HEK293T (cell line): Measurements from ENCODE around the gene UBE2L6.
"Not testable (repeated sequence)": the region's sequence is repeated elsewhere in the genome, so short reads cannot be mapped to it uniquely, and the experiment has no call there.

Experiments
- CTCF ChIA-PET: fragments of 350-600 bp; formaldehyde crosslinking; extraction: SDS; loops from one replicate; lab custom pipeline; 2021; ENCODE audit warnings: antibody characterized with exemption, inconsistent platforms; lab: Yijun Ruan, JAX
- POLR2A ChIA-PET: fragments of 350-600 bp; formaldehyde crosslinking; extraction: SDS; loops from one replicate; lab custom pipeline; 2020; ENCODE audit warnings: antibody characterized with exemption, inconsistent platforms; lab: Yijun Ruan, JAX
- DNase-seq: peaks from one replicate; pipeline ENCODE4 v3.0.0; 2012; ENCODE audit warnings: mixed read lengths; ENCODE audit errors: extremely low spot score
- ARNT ChIP-seq: fragments of 450-650 bp; IDR thresholded peaks from 2 replicates; pipeline ENCODE4 v1.6.1; 2017; ENCODE audit warnings: mild to moderate bottlenecking
- BHLHE40 ChIP-seq: fragments of 450-650 bp; IDR thresholded peaks from 2 replicates; pipeline ENCODE4 v1.6.1; 2016; ENCODE audit warnings: mild to moderate bottlenecking, moderate library complexity, borderline replicate concordance
- CTBP1 ChIP-seq: fragments of 450-650 bp; IDR thresholded peaks from 2 replicates; pipeline ENCODE4 v1.6.1; 2016; ENCODE audit warnings: borderline replicate concordance
- ELF4 ChIP-seq: fragments of 450-650 bp; IDR thresholded peaks from 2 replicates; pipeline ENCODE4 v1.6.1; 2017; ENCODE audit warnings: antibody characterized with exemption
- FOXA1 ChIP-seq: fragments of 450-650 bp; IDR thresholded peaks from 2 replicates; pipeline ENCODE4 v1.6.1; 2016; ENCODE audit warnings: mild to moderate bottlenecking
- FOXK2 ChIP-seq: fragments of 450-650 bp; IDR thresholded peaks from 2 replicates; pipeline ENCODE4 v1.6.1; 2016; ENCODE audit warnings: mild to moderate bottlenecking
- FOXM1 ChIP-seq: fragments of 450-650 bp; IDR thresholded peaks from 2 replicates; pipeline ENCODE4 v1.6.1; 2017; ENCODE audit warnings: mild to moderate bottlenecking, borderline replicate concordance
- HDGF ChIP-seq: fragments of 450-650 bp; IDR thresholded peaks from 2 replicates; pipeline ENCODE4 v1.6.1; 2017; ENCODE audit warnings: antibody characterized with exemption, borderline replicate concordance
- L3MBTL2 ChIP-seq: fragments of 450-650 bp; conservative IDR thresholded peaks from 2 replicates; pipeline ENCODE4 v1.6.1; 2016; ENCODE audit warnings: mild to moderate bottlenecking
- LEF1 ChIP-seq: fragments of 450-650 bp; IDR thresholded peaks from 2 replicates; pipeline ENCODE4 v1.6.1; 2017; ENCODE audit warnings: mild to moderate bottlenecking, borderline replicate concordance
- NFRKB ChIP-seq: fragments of 450-650 bp; IDR thresholded peaks from 2 replicates; pipeline ENCODE4 v1.6.1; 2016; ENCODE audit warnings: mild to moderate bottlenecking, moderate library complexity
- PKNOX1 ChIP-seq: fragments of 450-650 bp; IDR thresholded peaks from 2 replicates; pipeline ENCODE4 v1.6.1; 2016
- SP1 ChIP-seq: fragments of 450-650 bp; IDR thresholded peaks from 2 replicates; pipeline ENCODE4 v1.6.1; 2017
- SUZ12 ChIP-seq: fragments of 450-650 bp; IDR thresholded peaks from 2 replicates; pipeline ENCODE4 v1.6.1; 2016; ENCODE audit warnings: mild to moderate bottlenecking
- TARDBP ChIP-seq: fragments of 450-650 bp; IDR thresholded peaks from 2 replicates; pipeline ENCODE4 v1.6.1; 2016
- ZNF384 ChIP-seq: fragments of 450-650 bp; IDR thresholded peaks from 2 replicates; pipeline ENCODE4 v1.6.1; 2016

Gene UBE2L6

GRCh38 chr11:57539342-57539741, 28.1 kb downstream of the UBE2L6 start:
- CTCF ChIA-PET, result interaction anchor here (0.6 kb wide), 2 partner anchors 68 to 104 kb away, joined by 3 read pairs; no protein-coding TSS in a partner anchor
- POLR2A ChIA-PET, result no interaction called here
- no peak for DNase-seq
- TF ChIP-seq L3MBTL2 (no peak), HDGF (no peak), SUZ12 (no peak), FOXM1 (no peak), TARDBP (no peak), ARNT (no peak), FOXK2 (no peak), SP1 (no peak), BHLHE40 (no peak)

- CTCF ChIA-PET, result no interaction called here
Measured at GRCh38 chr11:57536947-57537619, 30.4 kb downstream of the UBE2L6 start, which contains the start of gene SMTNL1. Gene SMTNL1, plus strand, starts transcription at chr11:57537595. Its CDS starts 5,048 bp downstream, at chr11:57542643.

GRCh38 chr11:57534449-57534848, 33.0 kb downstream of the UBE2L6 start:
- DNase-seq, POLR2A ChIA-PET: not testable (repeated sequence)
- CTCF ChIA-PET, result interaction anchor here (0.7 to 1.1 kb wide), 2 partner anchors 41 to 108 kb away, joined by 3 to 7 read pairs; no protein-coding TSS in a partner anchor

More at GRCh38 chr11:57536947-57537619, 30.4 kb downstream of the UBE2L6 start, which contains the start of gene SMTNL1:
- POLR2A ChIA-PET, result no interaction called here
- TF ChIP-seq ELF4, result no peak
- no peak for TF ChIP-seq PKNOX1
- no peak for TF ChIP-seq L3MBTL2
- no peak for TF ChIP-seq TARDBP
- no peak for TF ChIP-seq HDGF
- no peak for TF ChIP-seq BHLHE40
- no peak for TF ChIP-seq CTBP1
- DNase-seq, result no peak

- peak; percentile 82 for TF ChIP-seq L3MBTL2
- peak; percentile 78 for TF ChIP-seq ELF4
- no peak for TF ChIP-seq NFRKB
- TF ChIP-seq PKNOX1, result 0 out of 2 replicates have a peak, but pooled peaks have one; percentile 4
- POLR2A ChIA-PET, result interaction anchor here (0.6 to 1.8 kb wide), 4 partner anchors 23 to 109 kb away, joined by 3 to 8 read pairs (median 4); partner anchors contain the start of gene RTN4RL2
- peak; percentile 90 for DNase-seq
- CTCF ChIA-PET, result interaction anchor here (0.6 kb wide), 1 partner anchor 29 kb away, joined by 3 read pairs; no protein-coding TSS in a partner anchor
Measured at GRCh38 chr11:57530596-57531507, 36.6 kb downstream of the UBE2L6 start, which contains the start of gene TIMM10. Gene TIMM10, minus strand, starts transcription at chr11:57530754. Its CDS starts 565 bp downstream, at chr11:57530189.

GRCh38 chr11:57530215-57530595, 37.3 kb downstream of the UBE2L6 start:
- ChIA-PET CTCF (interaction anchor here (0.6 to 7.1 kb wide), 2 partner anchors 37 to 1641 kb away, joined by 3 to 145 read pairs; no protein-coding TSS in a partner anchor), POLR2A (interaction anchor here (1.0 kb wide), 2 partner anchors 22 to 70 kb away, joined by 3 to 5 read pairs; partner anchors contain the start of gene RTN4RL2)
- DNase-seq, result no peak
- TF ChIP-seq LEF1, result no peak
- no peak for TF ChIP-seq FOXM1
- TF ChIP-seq CTBP1, result no peak
- TF ChIP-seq PKNOX1, result no peak
- TF ChIP-seq BHLHE40, result no peak
- no peak for TF ChIP-seq L3MBTL2
- no peak for TF ChIP-seq FOXK2
- TF ChIP-seq ZNF384, result no peak
- no peak for TF ChIP-seq FOXA1
- TF ChIP-seq NFRKB, result no peak
- no peak for TF ChIP-seq SP1
- no peak for TF ChIP-seq SUZ12
- TF ChIP-seq ARNT, result no peak
- TF ChIP-seq ELF4, result no peak
- no peak for TF ChIP-seq HDGF
- TF ChIP-seq TARDBP, result no peak

- TF ChIP-seq FOXM1 (no peak), PKNOX1 (no peak), NFRKB (no peak), ARNT (no peak)
- DNase-seq, result no peak
- CTCF ChIA-PET, result interaction anchor here (0.8 to 7.1 kb wide), 3 partner anchors 36 to 72 kb away, joined by 5 to 145 read pairs (median 24); no protein-coding TSS in a partner anchor
- POLR2A ChIA-PET, result interaction anchor here (2.6 kb wide), 1 partner anchor 35 kb away, joined by 17 read pairs; no protein-coding TSS in a partner anchor
Measured at GRCh38 chr11:57529012-57529411, 38.5 kb downstream of the UBE2L6 start.
